Fibroblast of lung (primary cell): ENCODE data around the gene SCGB1C1. TPM values are rescaled to one million over a fixed set of nuclear protein-coding genes. Genes with fewer than 3 reads are reported as not detected.

ENCODE experiments used
- DNase-seq, 2 donors: peaks; one replicate each; pipeline versions ENCODE4 v3.0.0 to v3.0.0-alpha.2; 2010; ENCODE audit warnings: low read depth in 2 of 2
- H2AFZ ChIP-seq: 2 replicates; pipeline ENCODE4 v1.5.1; 2012; ENCODE audit warnings: low read length, control low read depth, inconsistent platforms
- H3K27ac ChIP-seq: 2 replicates; pipeline ENCODE4 v1.5.1; 2011; ENCODE audit warnings: low read length, control low read depth; ENCODE audit not compliant: insufficient read depth
- H3K27me3 ChIP-seq: 2 replicates; pipeline ENCODE4 v1.5.1; 2011; ENCODE audit warnings: mild to moderate bottlenecking, low read length; ENCODE audit not compliant: control insufficient read depth, insufficient read depth
- H3K36me3 ChIP-seq: 2 replicates; pipeline ENCODE4 v1.5.1; 2011; ENCODE audit warnings: low read length; ENCODE audit not compliant: control insufficient read depth, insufficient read depth
- H3K4me1 ChIP-seq: 2 replicates; pipeline ENCODE4 v1.5.1; 2011; ENCODE audit warnings: low read length; ENCODE audit not compliant: control insufficient read depth, insufficient read depth; ENCODE audit errors: extremely low read depth
- H3K4me2 ChIP-seq: 2 replicates; pipeline ENCODE4 v1.5.1; 2011; ENCODE audit warnings: low read length, control low read depth; ENCODE audit not compliant: insufficient read depth; ENCODE audit errors: extremely low read depth
- H3K4me3 ChIP-seq, 4 experiments: fragments of 200-600 bp in 1 of 4; sonication (generic) in 1 of 4; replicated peaks in 1 of 4; 2 replicates each; pipeline ENCODE4 v1.5.1; 2011 to 2016; ENCODE audit warnings: low read length in 4 of 4, low read depth in 3 of 4, mild to moderate bottlenecking in 3 of 4, control low read depth in 2 of 4, inconsistent platforms in 1 of 4, mixed read lengths in 1 of 4; ENCODE audit not compliant: insufficient read depth in 1 of 4; ENCODE audit errors: control extremely low read depth in 1 of 4
- H3K79me2 ChIP-seq: 2 replicates; pipeline ENCODE4 v1.5.1; 2012; ENCODE audit warnings: mild to moderate bottlenecking, low read length, inconsistent platforms; ENCODE audit not compliant: control insufficient read depth, insufficient read depth
- H3K9ac ChIP-seq: 2 replicates; pipeline ENCODE4 v1.5.1; 2011; ENCODE audit warnings: mild to moderate bottlenecking, low read length, control low read depth; ENCODE audit not compliant: insufficient read depth
- H3K9me3 ChIP-seq: 2 replicates; pipeline ENCODE4 v1.5.1; 2012; ENCODE audit warnings: low read depth, low read length; ENCODE audit not compliant: control insufficient read depth, insufficient read depth
- H4K20me1 ChIP-seq: 2 replicates; pipeline ENCODE4 v1.5.1; 2011; ENCODE audit warnings: low read length; ENCODE audit not compliant: control insufficient read depth, insufficient read depth; ENCODE audit errors: extremely low read depth
- CTCF ChIP-seq, 2 donors: IDR thresholded peaks in 1 of 2; conservative IDR thresholded peaks in 1 of 2; 1 replicate in 1 of 2; 2 replicates in 1 of 2; pipeline ENCODE4 v1.5.1; 2011 to 2012; ENCODE audit warnings: low read length in 2 of 2, control low read depth in 1 of 2, inconsistent platforms in 1 of 2, low read depth in 1 of 2, mild to moderate bottlenecking in 1 of 2
- EZH2 ChIP-seq: IDR thresholded peaks from 2 replicates; pipeline ENCODE4 v1.5.1; 2012; ENCODE audit warnings: low read length, control low read depth, mild to moderate bottlenecking; ENCODE audit errors: missing control alignments
- polyA plus RNA-seq, 2 donors: library from polyadenylated mRNA; depleted of rRNA in 1 of 2; stranded (reverse) in 1 of 2; unstranded in 1 of 2; fragments of >200 nt; gene quantifications; 2 replicates each; pipeline ENCODE4 v1.2.1, GENCODE V29; 2011 to 2012; ENCODE audit warnings: missing spikeins in 1 of 2
- total RNA-seq: library from RNA; depleted of rRNA; stranded (reverse); fragments of >200 nt; gene quantifications from 2 replicates; pipeline ENCODE4 v1.2.1, GENCODE V29; 2014

Gene SCGB1C1
- total and polyA plus RNA-seq, 2 donors (not counting 1 experiment from before 2014, with no cell fraction given) = not detected

DNA sequence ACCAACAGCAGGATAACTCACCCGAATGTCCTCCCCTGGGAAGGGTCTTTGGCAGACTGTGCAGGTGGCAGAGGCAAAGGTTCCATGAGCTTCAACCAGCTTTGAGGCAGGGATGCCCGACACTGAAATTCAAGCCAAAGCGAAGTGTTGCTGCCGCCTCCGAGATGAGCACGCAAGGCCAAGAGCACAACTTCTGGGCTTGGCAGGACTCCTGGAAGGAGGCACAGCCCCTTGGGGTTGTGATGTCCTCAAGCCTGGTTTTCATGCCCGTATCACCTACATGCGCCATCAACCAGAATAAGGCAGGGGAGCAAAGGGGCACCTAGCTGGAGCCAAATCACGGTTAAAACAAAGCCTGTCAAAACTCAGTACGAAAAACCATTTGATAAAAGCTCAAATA lies 37.6 kb downstream of the SCGB1C1 start:
- Histone ChIP-seq H3K79me2 (no peaks in the 10 kb centered on the region), H4K20me1 (no peaks in the 10 kb centered on the region), H3K36me3 (no peaks in the 10 kb centered on the region)

DNA sequence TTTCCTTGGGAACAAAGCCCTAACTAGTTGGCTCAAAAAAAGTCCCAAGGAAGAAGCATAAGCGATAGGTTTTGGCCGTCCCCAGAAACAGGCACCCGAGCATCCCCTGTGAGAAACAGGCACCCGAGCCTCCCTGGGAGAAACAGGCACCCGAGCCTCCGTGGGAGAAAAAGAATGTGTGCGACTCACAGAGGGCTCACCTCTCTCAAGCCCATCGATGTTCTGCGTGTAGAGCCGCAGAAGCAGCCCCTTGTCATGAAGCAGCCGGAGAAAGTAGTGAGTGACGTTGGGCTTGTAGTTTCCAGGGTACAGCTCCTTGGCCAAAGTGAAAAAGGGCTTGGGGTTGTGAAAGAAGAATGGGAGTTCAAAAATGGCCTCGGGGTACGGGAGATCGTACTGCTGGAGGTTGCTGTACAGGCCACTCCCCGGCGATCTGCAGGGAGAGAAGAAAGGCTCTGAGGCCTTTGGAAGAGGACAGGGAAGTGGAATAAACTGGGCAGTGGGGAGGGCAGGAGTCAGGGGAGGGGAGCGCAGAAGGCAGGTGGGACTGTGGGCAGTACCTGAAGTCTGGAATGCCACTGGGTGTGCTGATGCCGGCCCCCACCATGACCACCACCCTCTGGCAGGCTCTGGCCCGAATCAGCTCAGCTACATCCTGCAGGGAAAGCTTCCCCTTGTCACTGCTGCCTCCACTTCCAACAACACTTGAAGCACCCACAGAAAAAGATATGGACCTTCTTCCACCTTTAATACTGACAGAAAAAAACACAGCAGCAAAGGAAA lies 40.1 kb downstream of the SCGB1C1 start:
- no peak for DNase-seq
- H3K27ac ChIP-seq = no peak overlapping the region
- H3K4me2 ChIP-seq = no peak overlapping the region
- H3K9ac ChIP-seq = no peak overlapping the region
- H3K4me1 ChIP-seq = peaks cover 5% of the 10 kb centered on the region
- no peak overlapping the region for H3K4me3 ChIP-seq
- TF ChIP-seq CTCF (conservative IDR thresholded peaks at IDR 0.05 in 1 of 2, IDR thresholded peaks at IDR 0.05 in 1 of 2; ENCODE audit: low read depth in 1 of 2, low read length in 2 of 2) = no peak
- no peaks in the 10 kb centered on the region for H3K27me3 ChIP-seq
- H3K36me3 ChIP-seq = no peaks in the 10 kb centered on the region
- peaks cover 15% of the 10 kb centered on the region for H3K79me2 ChIP-seq
- no peaks in the 10 kb centered on the region for H4K20me1 ChIP-seq
- H2AFZ ChIP-seq = no peak overlapping the region
- no peaks in the 10 kb centered on the region for H3K9me3 ChIP-seq

More for the DNA sequence above, 37.6 kb downstream of the SCGB1C1 start:
- no peak overlapping the region for H3K27ac ChIP-seq
- no peaks in the 10 kb centered on the region for H3K9me3 ChIP-seq
- no peak overlapping the region for H3K4me2 ChIP-seq
- H2AFZ ChIP-seq = no peak overlapping the region
- H3K27me3 ChIP-seq = no peaks in the 10 kb centered on the region
- peaks cover 2% of the 10 kb centered on the region for H3K4me1 ChIP-seq
- TF ChIP-seq EZH2 (no peak), CTCF (conservative IDR thresholded peaks at IDR 0.05 in 1 of 2, IDR thresholded peaks at IDR 0.05 in 1 of 2; ENCODE audit: low read depth in 1 of 2, low read length in 2 of 2) (no peak)
- H3K9ac ChIP-seq = no peak overlapping the region
- no peak overlapping the region for H3K4me3 ChIP-seq
- no peak for DNase-seq

- Histone ChIP-seq H3K4me1 (peaks cover 5% of the 10 kb centered on the region), H2AFZ (no peak overlapping the region), H4K20me1 (no peaks in the 10 kb centered on the region), H3K9ac (no peak overlapping the region), H3K27me3 (no peaks in the 10 kb centered on the region), H3K4me2 (peak overlapping the region; percentile 99), H3K4me3 (peak overlapping the region; percentile 87 to 98 (median 94)), H3K36me3 (no peaks in the 10 kb centered on the region), H3K9me3 (no peaks in the 10 kb centered on the region), H3K79me2 (peaks cover 34% of the 10 kb centered on the region), H3K27ac (no peak overlapping the region)
- DNase-seq = no peak
- TF ChIP-seq EZH2 (no peak), CTCF (conservative IDR thresholded peaks at IDR 0.05 in 1 of 2, IDR thresholded peaks at IDR 0.05 in 1 of 2; ENCODE audit: low read depth in 1 of 2, low read length in 2 of 2) (no peak)
These were observed 42.3 kb downstream of the SCGB1C1 start for GRCh38 chr11:235180-235579.
